Neuron (in vitro differentiated cells): ENCODE measurements around the gene ATP6AP1.

ENCODE experiments used
- H2AFZ ChIP-seq: one replicate; pipeline ENCODE4 v1.6.1; 2013; ENCODE audit warnings: low read depth, mild to moderate bottlenecking, inconsistent platforms, low read length, moderate library complexity
- H3K27me3 ChIP-seq: one replicate; pipeline ENCODE4 v1.6.1; 2013; ENCODE audit warnings: low read length; ENCODE audit not compliant: insufficient read depth
- H3K36me3 ChIP-seq: one replicate; pipeline ENCODE4 v1.6.1; 2013; ENCODE audit warnings: low read length; ENCODE audit not compliant: insufficient read depth
- H3K4me1 ChIP-seq: one replicate; pipeline ENCODE4 v1.6.1; 2013; ENCODE audit warnings: low read length; ENCODE audit not compliant: insufficient read depth
- H3K4me3 ChIP-seq: 2 replicates; pipeline ENCODE4 v1.5.1; 2013; ENCODE audit warnings: mild to moderate bottlenecking, low read length, moderate library complexity
- H3K9me3 ChIP-seq: one replicate; pipeline ENCODE4 v1.6.1; 2013; ENCODE audit warnings: low read length

The ATP6AP1 gene

DNA sequence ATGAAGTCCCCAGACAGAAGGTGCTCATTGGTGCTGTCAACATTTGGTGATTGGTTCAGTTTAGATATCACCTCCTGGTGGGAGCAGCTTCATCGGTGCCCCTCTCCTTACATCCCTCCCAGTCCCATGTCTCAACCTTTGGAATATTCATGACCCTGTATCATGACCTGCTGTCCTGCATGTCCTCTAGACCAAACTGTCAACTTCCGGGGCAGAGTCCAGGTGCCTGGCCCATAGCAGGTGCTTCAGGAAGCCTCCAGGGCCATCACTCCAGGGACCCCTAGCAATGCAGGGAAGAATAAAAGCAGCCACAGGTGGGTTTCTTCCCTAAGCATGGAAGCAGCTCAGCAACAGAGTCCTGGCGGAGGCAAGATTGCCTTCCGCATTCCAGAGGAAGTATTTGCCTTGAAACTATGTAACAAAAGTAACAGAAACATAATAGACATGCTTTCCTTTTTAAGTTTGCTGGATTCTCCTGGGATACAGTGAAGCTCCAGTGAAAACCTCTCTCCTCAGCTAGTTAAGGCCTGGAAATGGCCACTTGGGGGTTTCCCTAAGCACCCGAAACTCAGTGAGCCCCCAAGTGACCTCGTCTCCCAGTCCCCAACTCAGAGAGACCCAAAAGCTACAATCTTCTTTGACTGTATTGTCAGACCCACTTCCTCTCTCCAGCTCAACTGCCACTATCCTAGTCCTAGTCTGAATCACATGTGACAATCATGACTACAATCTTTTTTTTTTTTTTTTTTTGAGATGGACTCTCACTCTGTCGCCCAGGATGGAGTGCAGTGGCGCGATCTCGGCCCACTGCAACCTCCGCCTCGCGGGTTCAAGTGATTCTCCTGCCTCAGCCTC is 1.3 kb upstream of the ATP6AP1 start:
- Histone ChIP-seq H3K9me3 (no peaks in the 10 kb centered on the region), H3K4me3 (no peak overlapping the region), H3K36me3 (peaks cover 5% of the 10 kb centered on the region), H2AFZ (no peak overlapping the region), H3K27me3 (no peaks in the 10 kb centered on the region), H3K4me1 (peaks cover 2% of the 10 kb centered on the region)

DNA sequence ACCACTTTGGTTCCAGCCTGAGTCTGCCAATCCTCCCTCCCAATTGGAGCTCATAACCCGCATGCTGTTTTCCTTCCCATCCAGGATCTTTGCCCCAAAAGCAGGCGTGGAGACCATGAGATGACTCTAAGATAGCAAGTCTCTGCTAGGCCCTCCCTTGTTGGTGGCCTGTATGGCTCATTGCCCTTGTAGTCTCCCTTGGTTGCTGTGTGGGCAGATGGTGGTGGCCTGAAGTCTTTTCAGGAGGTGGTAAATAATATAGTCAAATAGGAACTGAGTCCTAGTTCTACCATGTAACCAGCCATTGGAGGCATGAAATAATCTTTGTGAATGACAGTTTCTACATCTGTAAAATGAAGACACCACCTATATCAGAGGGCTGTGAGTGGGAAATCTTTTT is 1.2 kb downstream of the ATP6AP1 start:
- H3K4me3 ChIP-seq: peak overlapping the region; percentile 60
- H2AFZ ChIP-seq: no peak overlapping the region
- no peaks in the 10 kb centered on the region for H3K27me3 ChIP-seq
- peaks cover 21% of the 10 kb centered on the region for H3K36me3 ChIP-seq
- H3K9me3 ChIP-seq: no peaks in the 10 kb centered on the region
- H3K4me1 ChIP-seq: peaks cover 2% of the 10 kb centered on the region

DNA sequence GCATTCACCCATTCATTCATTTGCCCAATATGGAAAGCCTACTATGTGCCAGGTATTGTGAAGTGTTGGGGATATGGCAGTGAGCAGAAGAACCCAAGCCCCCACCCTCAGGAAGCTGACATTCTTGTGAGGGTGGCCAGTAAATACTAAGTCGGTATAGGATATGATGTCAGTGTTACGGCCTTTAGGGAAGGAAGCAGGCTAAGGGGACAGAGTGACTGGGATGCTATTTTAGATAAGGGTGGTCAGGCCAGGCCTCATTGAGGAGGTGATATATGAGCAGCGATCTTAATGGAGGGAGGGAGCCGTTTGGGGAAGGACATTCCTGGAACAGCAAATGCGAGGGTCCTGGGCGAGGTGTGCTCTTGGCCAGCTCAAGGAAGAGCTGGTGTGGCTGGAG is 2.0 kb downstream of the ATP6AP1 start:
- Histone ChIP-seq H3K27me3 (no peaks in the 10 kb centered on the region), H3K4me3 (no peak overlapping the region), H2AFZ (no peak overlapping the region), H3K4me1 (peaks cover 2% of the 10 kb centered on the region), H3K9me3 (no peaks in the 10 kb centered on the region), H3K36me3 (peaks cover 27% of the 10 kb centered on the region)

DNA sequence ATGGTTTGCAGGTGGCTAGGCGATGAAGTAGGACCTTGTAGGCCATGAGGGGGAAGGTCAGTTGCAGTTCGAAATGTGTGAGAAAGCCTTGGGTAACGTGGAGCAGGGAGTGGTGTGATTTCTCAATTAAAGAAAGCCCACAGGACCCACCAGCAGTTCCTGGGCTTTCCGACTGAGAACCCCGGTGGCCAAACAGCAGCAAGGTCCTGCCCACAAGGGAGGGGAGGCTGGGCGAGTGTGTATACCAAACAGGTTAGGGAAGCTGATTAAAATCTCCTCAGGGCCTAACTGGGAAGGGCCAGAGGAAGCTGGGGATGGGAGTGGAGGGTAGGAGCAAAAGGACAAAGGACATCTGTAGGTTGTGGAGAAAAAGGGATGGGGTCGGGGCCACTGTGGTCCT is 2.4 kb downstream of the ATP6AP1 start:
- Histone ChIP-seq H3K4me3 (no peak overlapping the region), H3K9me3 (no peaks in the 10 kb centered on the region), H3K27me3 (no peaks in the 10 kb centered on the region), H2AFZ (no peak overlapping the region), H3K36me3 (peaks cover 31% of the 10 kb centered on the region), H3K4me1 (peaks cover 2% of the 10 kb centered on the region)

DNA sequence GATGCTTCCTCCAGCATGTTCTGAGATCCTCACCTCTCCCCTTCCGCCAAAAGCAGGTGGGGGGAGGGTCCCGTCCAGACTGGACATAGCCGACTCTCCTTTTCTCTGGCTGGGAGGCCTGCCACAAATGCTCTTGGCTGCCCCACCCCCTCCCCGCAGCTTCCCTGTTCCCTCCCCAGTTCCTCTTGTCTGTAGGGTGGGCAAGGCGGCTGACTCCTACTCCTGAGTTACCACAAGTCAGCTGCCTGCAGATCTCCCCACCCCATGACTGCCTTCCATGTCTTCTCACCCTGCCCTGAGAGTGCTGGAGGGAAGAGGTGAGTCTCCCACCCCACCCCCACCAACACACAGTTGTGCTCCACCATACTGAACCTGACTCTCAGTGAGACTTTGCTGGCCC is 2.9 kb downstream of the ATP6AP1 start:
- H3K9me3 ChIP-seq: no peaks in the 10 kb centered on the region
- peaks cover 2% of the 10 kb centered on the region for H3K4me1 ChIP-seq
- H3K36me3 ChIP-seq: peaks cover 31% of the 10 kb centered on the region
- H2AFZ ChIP-seq: no peak overlapping the region
- H3K27me3 ChIP-seq: no peaks in the 10 kb centered on the region
- no peak overlapping the region for H3K4me3 ChIP-seq

DNA sequence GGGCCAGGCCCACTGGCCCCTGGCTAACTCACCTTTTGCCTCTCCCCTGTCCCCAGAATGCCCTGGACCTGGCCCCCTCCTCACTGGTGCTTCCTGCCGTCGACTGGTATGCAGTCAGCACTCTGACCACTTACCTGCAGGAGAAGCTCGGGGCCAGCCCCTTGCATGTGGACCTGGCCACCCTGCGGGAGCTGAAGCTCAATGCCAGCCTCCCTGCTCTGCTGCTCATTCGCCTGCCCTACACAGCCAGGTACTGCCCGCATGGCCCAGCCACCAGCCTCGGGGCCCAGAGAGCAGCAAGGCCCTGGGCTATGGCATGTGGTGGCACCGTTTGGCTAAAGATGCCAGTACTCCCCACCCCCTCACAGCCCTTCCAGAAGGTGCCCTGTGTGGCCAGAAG is 3.7 kb downstream of the ATP6AP1 start:
- H2AFZ ChIP-seq: no peak overlapping the region
- H3K36me3 ChIP-seq: peaks cover 31% of the 10 kb centered on the region
- no peaks in the 10 kb centered on the region for H3K9me3 ChIP-seq
- H3K4me3 ChIP-seq: no peak overlapping the region
- no peaks in the 10 kb centered on the region for H3K4me1 ChIP-seq
- no peaks in the 10 kb centered on the region for H3K27me3 ChIP-seq

DNA sequence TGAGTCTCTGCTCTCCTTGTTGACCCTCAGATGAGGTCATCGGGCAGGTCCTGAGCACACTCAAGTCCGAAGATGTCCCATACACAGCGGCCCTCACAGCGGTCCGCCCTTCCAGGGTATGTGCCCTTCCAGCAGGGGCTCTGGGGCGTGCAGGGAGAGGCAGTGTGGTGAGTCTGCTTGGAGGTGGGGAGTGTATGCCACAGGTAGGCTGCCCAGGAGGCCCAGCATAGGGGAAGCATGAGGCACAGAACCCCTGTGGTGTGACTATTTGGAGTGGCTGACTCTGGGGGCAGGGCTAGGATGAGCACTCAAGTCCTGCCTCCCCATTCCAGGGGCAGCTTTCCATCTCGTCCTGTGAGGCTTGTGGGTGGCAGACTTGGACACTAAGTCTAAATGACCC is 5.1 kb downstream of the ATP6AP1 start:
- H3K9me3 ChIP-seq: no peaks in the 10 kb centered on the region
- peaks cover 31% of the 10 kb centered on the region for H3K36me3 ChIP-seq
- H3K27me3 ChIP-seq: no peaks in the 10 kb centered on the region
- H3K4me3 ChIP-seq: no peak overlapping the region
- H3K4me1 ChIP-seq: peaks cover 7% of the 10 kb centered on the region
- H2AFZ ChIP-seq: no peak overlapping the region

DNA sequence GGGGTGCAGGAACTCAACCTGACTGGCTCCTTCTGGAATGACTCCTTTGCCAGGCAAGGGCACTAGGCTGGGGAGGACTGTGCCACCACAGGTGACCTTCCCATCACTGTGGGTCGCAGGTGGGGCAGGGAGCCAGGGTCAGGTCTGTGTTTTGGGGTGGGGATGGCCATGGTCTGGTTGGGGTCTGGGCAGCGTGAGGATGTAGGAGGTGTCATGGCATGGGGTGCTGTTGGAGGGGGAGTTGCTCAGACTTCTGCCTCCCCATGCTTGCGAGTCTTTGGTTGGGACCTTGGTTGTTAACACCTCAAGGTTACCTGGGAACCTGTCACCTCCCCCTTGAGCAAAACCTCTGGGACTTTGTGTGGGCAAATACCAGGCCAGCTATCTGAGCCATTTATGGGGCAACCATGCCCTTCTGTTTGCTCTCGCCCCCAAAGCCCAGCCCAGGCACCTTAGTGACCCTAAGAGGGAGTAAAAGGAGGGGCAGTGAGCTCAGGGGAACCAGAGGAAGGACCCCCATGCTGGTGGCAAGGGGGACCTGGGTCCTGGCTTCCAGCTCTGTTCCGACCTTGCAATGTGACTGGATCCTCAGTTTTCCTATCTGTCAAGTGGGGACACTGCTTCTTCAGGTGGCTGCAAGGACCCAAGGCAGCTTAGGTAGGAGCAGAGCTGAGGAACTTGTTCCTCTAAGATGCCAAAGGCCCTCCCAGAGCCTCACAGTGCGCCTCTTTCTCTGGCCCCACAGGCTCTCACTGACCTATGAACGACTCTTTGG is 6.1 kb downstream of the ATP6AP1 start:
- Histone ChIP-seq H3K27me3 (no peaks in the 10 kb centered on the region), H3K9me3 (no peaks in the 10 kb centered on the region), H3K4me3 (no peak overlapping the region), H2AFZ (no peak overlapping the region), H3K36me3 (peaks cover 37% of the 10 kb centered on the region), H3K4me1 (peaks cover 10% of the 10 kb centered on the region)

DNA sequence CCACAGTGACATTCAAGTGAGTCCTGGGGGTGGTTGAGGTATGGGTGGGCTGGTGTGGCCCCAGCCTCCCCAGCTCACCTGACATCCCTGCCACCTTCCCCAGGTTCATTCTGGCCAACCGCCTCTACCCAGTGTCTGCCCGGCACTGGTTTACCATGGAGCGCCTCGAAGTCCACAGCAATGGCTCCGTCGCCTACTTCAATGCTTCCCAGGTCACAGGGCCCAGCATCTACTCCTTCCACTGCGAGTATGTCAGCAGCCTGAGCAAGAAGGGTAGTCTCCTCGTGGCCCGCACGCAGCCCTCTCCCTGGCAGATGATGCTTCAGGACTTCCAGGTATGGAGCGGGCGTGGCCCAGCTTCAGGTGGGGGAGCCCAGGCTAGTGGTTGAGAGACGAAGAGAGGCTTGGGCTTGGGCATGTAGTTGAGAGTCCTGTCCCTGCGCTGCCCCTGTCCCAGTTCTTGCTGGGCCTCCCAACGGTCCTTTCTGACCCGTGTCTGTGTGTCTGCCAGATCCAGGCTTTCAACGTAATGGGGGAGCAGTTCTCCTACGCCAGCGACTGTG is 6.8 kb downstream of the ATP6AP1 start:
- Histone ChIP-seq H3K27me3 (no peaks in the 10 kb centered on the region), H2AFZ (no peak overlapping the region), H3K9me3 (no peaks in the 10 kb centered on the region), H3K4me1 (peaks cover 10% of the 10 kb centered on the region), H3K4me3 (no peak overlapping the region), H3K36me3 (peaks cover 40% of the 10 kb centered on the region)

DNA sequence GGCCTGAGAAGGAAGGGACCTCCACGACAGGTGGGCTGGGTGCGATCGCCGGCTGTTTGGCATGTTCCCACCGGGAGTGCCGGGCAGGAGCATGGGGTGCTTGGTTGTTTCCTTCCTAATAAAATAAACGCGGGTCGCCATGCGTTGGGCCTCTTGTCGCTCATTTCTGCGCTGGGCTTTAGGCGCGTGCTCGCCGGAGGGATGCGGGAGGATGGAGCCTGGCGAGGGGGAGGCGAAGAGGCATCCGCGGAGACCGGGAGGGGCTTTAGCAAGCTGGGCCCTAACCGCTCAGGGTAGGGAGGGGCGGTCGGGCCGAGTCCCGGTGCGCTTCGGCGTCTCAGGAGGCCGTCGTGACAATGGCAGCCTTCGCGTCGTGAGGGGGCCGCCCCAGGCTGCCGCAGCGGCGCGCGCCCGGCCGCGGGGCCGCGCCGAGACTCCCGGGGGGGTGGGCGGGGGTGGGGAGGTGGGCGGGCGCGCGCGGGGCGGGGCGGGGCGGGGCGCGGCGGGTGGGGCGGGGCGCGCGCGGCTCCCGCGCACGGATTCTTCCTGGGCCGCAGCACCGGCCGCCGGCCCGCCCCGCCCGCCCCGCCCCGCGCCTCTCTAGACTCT is 8.0 kb downstream of the ATP6AP1 start:
- Histone ChIP-seq H3K27me3 (no peaks in the 10 kb centered on the region), H3K9me3 (no peaks in the 10 kb centered on the region), H3K36me3 (peaks cover 46% of the 10 kb centered on the region), H3K4me3 (peak overlapping the region; percentile 55), H2AFZ (no peak overlapping the region), H3K4me1 (peaks cover 10% of the 10 kb centered on the region)

DNA sequence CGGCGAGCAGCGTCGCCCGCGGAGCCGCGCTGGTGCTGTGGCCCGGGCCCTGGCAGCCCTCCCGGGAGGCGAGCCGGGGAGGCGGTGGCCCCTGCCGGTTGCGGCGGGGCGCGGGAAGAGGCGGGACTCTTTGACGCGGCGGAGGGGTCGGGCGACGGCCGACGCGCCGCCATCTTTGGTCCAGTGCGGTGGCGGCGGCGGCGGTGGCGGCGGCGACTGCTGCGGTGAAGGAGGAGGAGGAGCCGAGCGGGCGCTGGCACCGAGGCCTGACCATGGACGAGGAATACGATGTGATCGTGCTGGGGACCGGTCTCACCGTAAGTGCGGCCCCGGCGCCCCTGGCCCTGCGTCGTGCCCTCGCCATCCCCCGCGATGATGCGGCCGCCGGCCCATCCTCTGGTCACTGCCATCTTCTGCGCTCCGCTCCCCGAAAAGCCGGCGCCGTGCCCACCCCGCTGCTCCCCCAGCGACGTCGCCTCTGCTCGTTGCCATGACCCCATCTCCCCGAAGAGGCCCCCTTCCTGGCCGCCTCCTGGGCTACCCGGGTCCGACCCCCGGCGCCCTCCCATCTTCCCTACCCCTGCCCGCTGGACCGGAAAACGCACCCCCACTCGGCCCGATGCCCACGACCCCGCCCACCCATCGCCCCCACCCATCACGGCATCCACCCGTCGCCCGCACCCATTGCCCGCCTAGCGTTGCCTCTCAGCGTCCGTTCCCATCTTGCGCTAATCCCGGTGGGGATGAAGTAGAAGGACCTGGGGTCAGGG is 8.7 kb downstream of the ATP6AP1 start, which contains the start of gene GDI1:
TSS of gene GDI1 (plus strand) at position 172 of the 770 bp plus-strand sequence. CDS start at position 273, 101 bp downstream.
- Histone ChIP-seq H3K4me1 (peaks cover 10% of the 10 kb centered on the region), H2AFZ (no peak within 1 kb of the TSS), H3K4me3 (peak within 1 kb of the TSS; percentile 55), H3K9me3 (no peaks in the 10 kb centered on the region), H3K36me3 (peaks cover 45% of the 10 kb centered on the region), H3K27me3 (no peaks in the 10 kb centered on the region)
